Measurements from ENCODE around the gene GMCL1. TPM values are rescaled to one million over a fixed set of nuclear protein-coding genes. Genes with fewer than 3 reads are reported as not detected.
A peak's percentile ranks its signal among the peaks of the same experiment; 100 is the strongest.

Gene GMCL1
- total and polyA plus RNA-seq, 2 of the 13 experiments (the other 11 are each of a cell fraction or from before 2014, with no cell fraction given), result 18.7 to 24.0 TPM

- no peak for TF ChIP-seq PLRG1 (conservative IDR thresholded peaks at IDR 0.05)
- no peak for TF ChIP-seq ZNF7 (CRISPR knock-in tag; IDR thresholded peaks at IDR 0.05)
- no peak; the same call in 1 of the 2 replicates for TF ChIP-seq ZNF792 (CRISPR knock-in tag; IDR thresholded peaks at IDR 0.05)
- peak; percentile 9; the same call in 1 of the 2 replicates for TF ChIP-seq RNF219 (CRISPR knock-in tag; IDR thresholded peaks at IDR 0.05)
- TF ChIP-seq ZNF329 (CRISPR knock-in tag; IDR thresholded peaks at IDR 0.05; ENCODE audit: low read depth), result no peak
- no peak for TF ChIP-seq KDM1A (CRISPR knock-in tag; IDR thresholded peaks at IDR 0.05)
- TF ChIP-seq ZNF367 (CRISPR knock-in tag; IDR thresholded peaks at IDR 0.05; ENCODE audit: borderline replicate concordance), result no peak
- no peak; the same call in 1 of the 2 replicates for TF ChIP-seq E2F5 (CRISPR knock-in tag; conservative IDR thresholded peaks at IDR 0.05)
- no peak for TF ChIP-seq MEIS2 (CRISPR knock-in tag; IDR thresholded peaks at IDR 0.05)
- no peak for TF ChIP-seq BCLAF1 (IDR thresholded peaks at IDR 0.05)
- no peak for TF ChIP-seq ADNP (CRISPR knock-in tag; IDR thresholded peaks at IDR 0.05)
- TF ChIP-seq BORCS8-MEF2B (CRISPR knock-in tag; IDR thresholded peaks at IDR 0.05), result no peak
- peak; percentile 67 for TF ChIP-seq NRL (CRISPR knock-in tag; IDR thresholded peaks at IDR 0.05; ENCODE audit: borderline replicate concordance)
- TF ChIP-seq MXD4 (CRISPR knock-in tag; IDR thresholded peaks at IDR 0.05), result peak; percentile 64; the same call in 1 of the 2 replicates
- no peak for TF ChIP-seq ELF4 (CRISPR knock-in tag; IDR thresholded peaks at IDR 0.05; ENCODE audit: borderline replicate concordance)
- TF ChIP-seq TBX3 (IDR thresholded peaks at IDR 0.05; ENCODE audit: borderline replicate concordance), result no peak
- no peak for TF ChIP-seq NFYB (CRISPR knock-in tag; IDR thresholded peaks at IDR 0.05)
Measured at GRCh38 chr2:69914950-69915945, 85.8 kb downstream of the GMCL1 start, which contains the start of gene MXD1 (continued).
